NCI-H2227 (cell line): ENCODE measurements around the gene CARD19.

ENCODE experiments used
- DNase-seq: peaks from one replicate; lab custom pipeline; 2025; ENCODE audit not compliant: unreplicated experiment; lab: John Stamatoyannopoulos, UW

CARD19 gene

DNA sequence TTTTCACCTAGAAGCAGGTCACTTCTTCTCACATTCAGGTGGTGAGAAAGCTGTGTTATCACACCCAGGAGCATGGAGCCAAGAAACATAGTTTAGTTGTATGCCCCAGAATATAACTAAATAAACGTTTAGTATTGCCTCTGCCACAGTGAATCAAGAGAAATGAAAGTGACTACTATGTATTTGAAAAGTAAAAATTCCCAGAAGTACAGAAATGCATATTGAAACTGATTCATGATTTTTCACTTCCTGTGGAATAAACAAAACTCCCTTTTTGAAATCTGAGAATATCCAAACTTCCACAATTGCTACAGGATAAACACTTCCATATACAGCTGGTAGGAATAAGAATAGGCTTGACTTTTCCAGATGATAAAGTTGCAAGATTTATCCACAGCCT lies 53.3 kb downstream of the CARD19 start:
- no peak for DNase-seq

- DNase-seq: no peak
Measured at GRCh38 chr9:93151097-93151784, 55.2 kb downstream of the CARD19 start.

DNA sequence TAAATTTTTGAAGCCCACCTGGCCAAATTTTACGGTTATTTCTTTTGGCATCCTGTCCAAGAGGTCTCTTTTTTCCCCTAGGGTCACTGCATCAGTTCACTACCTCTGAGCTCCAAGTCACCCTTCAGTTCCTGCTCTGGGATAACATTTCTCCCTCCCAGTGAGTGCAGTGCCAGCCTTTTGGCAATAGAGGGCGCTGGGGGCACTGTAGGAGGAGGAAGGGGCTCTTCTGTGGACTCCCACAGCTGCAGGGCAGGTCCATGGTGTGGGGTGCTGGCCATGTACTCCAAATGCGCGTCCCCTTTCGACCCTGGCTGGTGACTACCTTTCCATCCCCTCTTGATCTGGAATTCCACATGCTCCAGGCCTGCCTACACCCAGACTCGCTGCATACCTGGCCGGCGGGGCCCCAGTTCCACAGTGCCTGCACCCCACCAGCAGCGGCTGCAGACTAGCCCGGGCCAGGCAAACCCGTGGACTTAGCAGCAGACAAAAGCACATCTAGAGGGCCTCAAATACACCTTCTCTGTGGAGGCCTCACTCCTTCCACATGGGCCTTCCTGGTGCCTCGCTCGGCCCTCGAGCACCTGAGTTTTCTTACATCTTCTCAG lies 58.4 kb downstream of the CARD19 start:
- DNase-seq: peak; percentile 38

GRCh38 chr9:93155716-93156474 lies 59.9 kb downstream of the CARD19 start:
- no peak for DNase-seq

- DNase-seq: no peak
Measured at GRCh38 chr9:93156475-93157008, 60.5 kb downstream of the CARD19 start.

DNA sequence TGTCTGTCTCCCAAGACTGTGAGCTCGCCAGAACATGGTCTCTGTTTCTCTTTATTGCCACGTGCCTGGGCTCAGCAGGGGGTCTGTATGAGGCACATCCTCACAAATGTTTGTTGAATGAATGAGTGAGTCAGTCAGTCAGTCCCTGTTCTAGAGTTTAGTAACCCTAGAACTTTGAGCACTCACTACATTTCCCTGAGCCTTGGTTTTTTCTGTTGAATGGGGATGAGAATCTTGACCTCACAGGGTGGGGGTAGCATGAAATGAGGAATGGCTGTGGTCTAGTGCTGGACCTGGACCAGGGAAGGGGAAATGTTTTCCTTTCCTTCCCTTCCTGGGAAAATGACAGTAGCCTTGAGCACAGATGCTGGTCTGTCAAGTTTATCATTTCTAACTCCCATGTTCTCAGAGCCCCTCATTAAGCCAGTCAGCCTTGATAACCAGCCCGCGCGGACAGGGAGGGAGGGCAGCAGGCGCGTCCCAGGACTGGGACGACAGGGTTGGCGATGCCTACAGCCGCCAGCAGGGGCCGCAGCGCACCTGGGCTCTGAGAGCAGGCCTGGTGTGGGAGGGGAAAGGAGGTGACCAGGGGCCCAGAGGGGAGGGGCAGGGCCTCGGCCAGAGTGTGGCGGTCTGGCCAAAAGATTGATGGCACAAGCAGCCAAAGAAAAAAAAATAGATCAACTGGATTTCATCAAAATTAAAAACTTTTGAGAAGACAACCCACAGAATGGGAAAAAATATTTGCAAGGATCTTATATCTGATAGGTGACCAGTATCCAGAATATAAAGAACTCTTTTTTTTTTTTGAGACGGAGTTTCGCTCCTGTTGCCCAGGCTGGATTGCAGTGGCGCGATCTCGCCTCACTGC lies 63.8 kb downstream of the CARD19 start:
- peak; percentile 71 for DNase-seq

DNA sequence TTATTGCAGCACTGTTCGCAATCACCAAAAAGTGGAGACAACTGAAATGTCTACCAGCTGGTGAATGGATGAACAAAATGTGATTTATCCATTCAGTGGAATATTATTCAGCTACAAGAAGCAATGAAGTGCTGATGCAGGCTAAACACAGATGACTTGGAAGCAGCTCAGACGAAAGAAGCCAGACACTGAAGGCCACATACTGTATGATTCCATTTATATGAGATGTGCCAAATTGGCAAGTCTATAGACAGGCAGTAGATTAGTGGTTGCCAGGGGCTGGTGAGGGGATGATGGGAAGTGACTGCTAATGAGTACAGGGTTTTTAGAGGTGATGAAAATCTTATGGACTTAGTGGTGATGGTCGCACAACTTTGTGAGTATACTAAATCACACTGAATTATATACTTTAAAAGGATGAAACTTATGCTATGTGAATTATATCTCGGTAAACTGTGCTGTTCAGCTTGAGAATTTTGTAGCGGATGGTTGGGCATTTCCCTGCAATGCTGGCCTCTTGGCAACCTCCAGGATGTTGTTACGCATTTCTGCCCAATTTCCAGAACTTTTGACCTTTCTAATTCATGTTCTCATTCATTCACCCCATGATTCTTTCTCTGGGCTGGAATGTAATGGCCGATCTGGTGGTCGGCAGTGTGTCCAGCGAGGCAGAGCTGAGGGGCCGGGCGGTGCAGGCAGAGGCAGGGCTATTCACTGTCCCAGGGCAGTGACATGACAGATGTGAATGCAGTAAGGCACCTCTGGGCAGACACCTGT lies 66.0 kb downstream of the CARD19 start:
- no peak for DNase-seq
